Natural killer cell (primary cell): ENCODE measurements around the gene NDST3. TPM values are rescaled to one million over a fixed set of nuclear protein-coding genes. Genes with fewer than 3 reads are reported as not detected.

Source experiments
- ATAC-seq, 3 donors: fragments of 150-1000 bp in 2 of 3; fragments of 200-7000 bp in 1 of 3; cut with Tn5 transposase; 1 replicate in 1 of 3; 2 replicates in 2 of 3; pipeline ENCODE4 v1.10.0; 2021; ENCODE audit warnings: mild to moderate bottlenecking in 2 of 3, moderate library complexity in 2 of 3
- DNase-seq, 2 donors: peaks; one replicate each; pipeline versions ENCODE4 v3.0.0 to v3.0.0-alpha.2; 2013 to 2021; ENCODE audit warnings: mixed read lengths in 1 of 2
- H3K27ac ChIP-seq: one replicate; pipeline ENCODE4 v1.5.1; 2013; ENCODE audit warnings: mild to moderate bottlenecking, low read length
- H3K27me3 ChIP-seq: one replicate; pipeline ENCODE4 v1.6.1; 2013; ENCODE audit warnings: low read length; ENCODE audit not compliant: control insufficient read depth, insufficient read depth
- H3K36me3 ChIP-seq: one replicate; pipeline ENCODE4 v1.6.1; 2013; ENCODE audit warnings: low read length; ENCODE audit not compliant: control insufficient read depth, insufficient read depth
- H3K4me1 ChIP-seq: one replicate; pipeline ENCODE4 v1.6.1; 2013; ENCODE audit warnings: low read length; ENCODE audit not compliant: control insufficient read depth, insufficient read depth
- H3K4me3 ChIP-seq: one replicate; pipeline ENCODE4 v1.5.1; 2013; ENCODE audit warnings: low read length
- H3K9me3 ChIP-seq: one replicate; pipeline ENCODE4 v1.6.1; 2013; ENCODE audit warnings: low read length; ENCODE audit not compliant: control insufficient read depth, insufficient read depth
- H3K27ac Mint-ChIP-seq, 2 donors: one replicate each; pipeline ENCODE4 v1.8.0; 2022; ENCODE audit warnings: mild to moderate bottlenecking in 2 of 2, mixed read lengths in 2 of 2, moderate library complexity in 1 of 2
- H3K27me3 Mint-ChIP-seq, 2 donors: one replicate each; pipeline ENCODE4 v1.8.0; 2022; ENCODE audit warnings: low read depth in 2 of 2, mixed read lengths in 2 of 2
- H3K36me3 Mint-ChIP-seq: one replicate; pipeline ENCODE4 v1.8.0; 2022; ENCODE audit warnings: mixed read lengths
- H3K4me1 Mint-ChIP-seq, 2 donors: one replicate each; pipeline ENCODE4 v1.8.0; 2022; ENCODE audit warnings: mixed read lengths in 2 of 2
- H3K4me3 Mint-ChIP-seq: one replicate; pipeline ENCODE4 v1.8.0; 2022; ENCODE audit warnings: mild to moderate bottlenecking, moderate library complexity, mixed read lengths
- H3K9me3 Mint-ChIP-seq, 2 donors: one replicate each; pipeline ENCODE4 v1.8.0; 2022; ENCODE audit warnings: mixed read lengths in 2 of 2
- CTCF ChIP-seq: fragments of 200-600 bp; IDR thresholded peaks from one replicate; pipeline ENCODE4 v1.8.0; 2022; ENCODE audit warnings: antibody characterized with exemption
- WGBS: methylation state at CpG from one replicate; pipeline ENCODE4 v1.1.7; 2013; ENCODE audit warnings: missing lambda C conversion rate; ENCODE audit not compliant: insufficient coverage; 5-methylcytosine and 5-hydroxymethylcytosine counted together
- intact Hi-C: fragments of 100-400 bp; cut with micrococcal nuclease; formaldehyde crosslinking; loops from one replicate; pipeline ENCODE4 v1.14.2; 2022
- total RNA-seq, 4 donors: library from RNA; stranded (reverse); fragments of 120-200 nt in 1 of 4; gene quantifications; one replicate each; pipeline versions ENCODE4 v1.2.3 to v1.2.4, GENCODE V29; 2013 to 2022

Gene NDST3
- total RNA-seq, 3 donors from 2014 or later (not counting 1 experiment from before 2014, with no cell fraction given): not detected

- Mint-ChIP-seq H3K4me3 (peak overlapping the region; percentile 70), H3K27me3 (no peaks in the 10 kb centered on the region), H3K36me3 (no peaks in the 10 kb centered on the region), H3K9me3 (no peaks in the 10 kb centered on the region), H3K4me1 (peaks cover 37 to 41% of the 10 kb centered on the region in 2 donors), H3K27ac (peak overlapping the region; percentile 70 to 97)
- peaks cover 17% of the 10 kb centered on the region for H3K4me1 ChIP-seq
- H3K27me3 ChIP-seq: no peaks in the 10 kb centered on the region
- 14% methylated on average over 2 of the region's 2 CpGs for WGBS
- H3K36me3 ChIP-seq: peaks cover 15% of the 10 kb centered on the region
- intact Hi-C loops: no loop called here
- peak; percentile 39 for TF ChIP-seq CTCF
- no peaks in the 10 kb centered on the region for H3K9me3 ChIP-seq
- H3K27ac ChIP-seq: no peak overlapping the region
- ATAC-seq (no peak), DNase-seq (peak in 1 of 2 donors; percentile 75)
- no peak overlapping the region for H3K4me3 ChIP-seq
These were observed 246.4 kb downstream of the NDST3 start for GRCh38 chr4:118280501-118281218.

GRCh38 chr4:118281611-118282442 lies 247.5 kb downstream of the NDST3 start:
- H3K27ac ChIP-seq: no peak overlapping the region

GRCh38 chr4:118282692-118283091 lies 248.4 kb downstream of the NDST3 start:
- Mint-ChIP-seq H3K4me3 (no peak overlapping the region), H3K27ac (peak overlapping the region in 1 of 2 donors; percentile 8), H3K27me3 (no peaks in the 10 kb centered on the region), H3K9me3 (no peaks in the 10 kb centered on the region), H3K4me1 (peaks cover 35 to 37% of the 10 kb centered on the region in 2 donors), H3K36me3 (no peaks in the 10 kb centered on the region)
- peaks cover 15% of the 10 kb centered on the region for H3K36me3 ChIP-seq
- no peak overlapping the region for H3K4me3 ChIP-seq
- DNase-seq (no peak), ATAC-seq (no peak)
- H3K27me3 ChIP-seq: no peaks in the 10 kb centered on the region
- no peak for TF ChIP-seq CTCF
- peaks cover 12% of the 10 kb centered on the region for H3K4me1 ChIP-seq
- WGBS: 84% methylated on average over 4 of the region's 4 CpGs
- intact Hi-C loops: no loop called here
- H3K9me3 ChIP-seq: no peaks in the 10 kb centered on the region
- H3K27ac ChIP-seq: no peak overlapping the region

More at GRCh38 chr4:118281611-118282442, 247.5 kb downstream of the NDST3 start:
- Histone ChIP-seq H3K27me3 (no peaks in the 10 kb centered on the region), H3K36me3 (peaks cover 15% of the 10 kb centered on the region), H3K4me1 (peaks cover 17% of the 10 kb centered on the region), H3K4me3 (no peak overlapping the region), H3K9me3 (no peaks in the 10 kb centered on the region)
- no peak for DNase-seq
- H3K27ac Mint-ChIP-seq: peak overlapping the region; percentile 70 to 97
- intact Hi-C loops: no loop called here
- no peak for ATAC-seq
- no peak for TF ChIP-seq CTCF
- H3K27me3 Mint-ChIP-seq: no peaks in the 10 kb centered on the region
- H3K4me1 Mint-ChIP-seq: peaks cover 37 to 41% of the 10 kb centered on the region in 2 donors
- WGBS: 82% methylated on average over 7 of the region's 9 CpGs
- H3K4me3 Mint-ChIP-seq: no peak overlapping the region
- no peaks in the 10 kb centered on the region for H3K36me3 Mint-ChIP-seq
- H3K9me3 Mint-ChIP-seq: no peaks in the 10 kb centered on the region
